Type B pancreatic cell (in vitro differentiated cells): ENCODE results near the gene SNTB2. TPM values are rescaled to one million over a fixed set of nuclear protein-coding genes. Genes with fewer than 3 reads are reported as not detected.

Source experiments
- DNase-seq: peaks from one replicate; pipeline ENCODE4 v3.0.0; 2021; ENCODE audit warnings: mixed read lengths; ENCODE audit not compliant: unreplicated experiment; ENCODE audit errors: extremely low spot score
- H3K27ac Mint-ChIP-seq: 2 replicates; pipeline ENCODE4 v1.8.0; 2021; ENCODE audit warnings: mild to moderate bottlenecking, mixed read lengths
- H3K27me3 Mint-ChIP-seq: 2 replicates; pipeline ENCODE4 v1.8.0; 2021; ENCODE audit warnings: mixed read lengths
- H3K36me3 Mint-ChIP-seq: 2 replicates; pipeline ENCODE4 v1.8.0; 2021; ENCODE audit warnings: mixed read lengths
- H3K4me1 Mint-ChIP-seq: one replicate; pipeline ENCODE4 v1.8.0; 2021; ENCODE audit warnings: mixed read lengths; ENCODE audit not compliant: unreplicated experiment
- H3K4me3 Mint-ChIP-seq: 2 replicates; pipeline ENCODE4 v1.8.0; 2021; ENCODE audit warnings: mild to moderate bottlenecking, mixed read lengths
- H3K9me3 Mint-ChIP-seq: 2 replicates; pipeline ENCODE4 v1.8.0; 2021; ENCODE audit warnings: mixed read lengths
- CTCF ChIP-seq: fragments of 200-600 bp; sonication (generic); conservative IDR thresholded peaks from 2 replicates; pipeline ENCODE4 v1.5.0; 2021; ENCODE audit warnings: antibody characterized with exemption, mild to moderate bottlenecking
- total RNA-seq: library from RNA; stranded (reverse); gene quantifications from 2 replicates; pipeline ENCODE4 v1.2.1, GENCODE V29; 2021; ENCODE audit warnings: low replicate concordance

The SNTB2 gene
- total RNA-seq, 1 donor from 2014 or later: 22.2 TPM

DNA sequence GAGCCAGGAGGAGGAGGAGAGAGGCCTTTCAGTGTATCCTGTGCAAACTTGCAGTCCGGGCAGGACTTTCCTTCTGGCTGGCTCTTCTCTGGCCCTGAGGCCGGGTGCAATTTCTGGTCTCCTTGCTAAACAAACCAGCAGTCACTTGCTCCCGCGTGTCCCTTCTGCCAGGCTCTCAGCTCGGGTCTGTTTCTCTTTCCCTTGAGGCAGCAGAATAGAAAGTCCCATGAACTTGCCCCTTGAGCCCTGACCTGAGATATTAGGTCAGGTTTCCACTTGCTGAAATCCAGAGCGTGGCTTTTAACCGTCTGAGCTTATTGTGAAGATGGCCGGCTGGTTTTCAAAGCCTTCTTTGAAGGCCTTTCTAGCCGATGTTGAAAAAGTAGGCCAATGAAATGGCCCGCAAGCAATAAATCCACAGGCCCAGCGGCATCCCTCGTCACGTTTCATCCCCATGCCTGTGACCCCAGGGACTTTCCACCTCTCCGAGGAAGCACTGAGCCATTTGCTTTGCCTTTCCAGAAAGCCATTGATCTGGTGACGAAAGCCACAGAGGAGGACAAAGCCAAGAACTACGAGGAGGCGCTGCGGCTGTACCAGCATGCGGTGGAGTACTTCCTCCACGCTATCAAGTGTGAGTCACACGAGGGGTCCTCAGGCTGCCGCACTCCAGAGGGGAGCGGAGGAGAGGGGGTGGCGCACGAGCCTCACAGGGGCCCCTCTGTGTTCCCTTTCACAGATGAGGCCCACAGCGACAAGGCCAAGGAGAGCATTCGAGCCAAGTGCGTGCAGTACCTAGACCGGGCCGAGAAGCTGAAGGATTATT is 128.7 kb downstream of the SNTB2 start:
- no peak for TF ChIP-seq CTCF

DNA sequence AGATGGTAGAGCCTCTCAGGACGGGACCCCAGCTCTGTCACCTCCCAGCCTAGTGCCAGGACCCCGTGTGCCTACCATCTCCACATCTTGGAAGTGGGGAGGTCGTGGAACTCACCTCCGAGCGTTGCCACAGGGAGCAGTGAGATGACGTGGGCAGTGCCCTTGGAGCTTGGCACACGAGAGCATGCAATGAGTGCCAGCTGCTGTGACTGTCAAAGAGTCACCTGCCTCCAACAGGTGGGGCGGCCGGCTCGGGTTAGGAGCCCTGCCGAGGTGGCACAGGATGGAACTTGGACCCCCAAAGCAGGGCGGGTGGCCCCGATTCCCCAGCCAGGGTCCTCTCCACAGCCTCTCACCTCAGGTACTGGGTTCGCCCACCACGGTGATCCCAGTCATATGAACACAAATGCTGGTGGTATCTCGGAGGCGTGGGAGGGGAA is 129.7 kb downstream of the SNTB2 start:
- Mint-ChIP-seq H3K27ac (no peak overlapping the region), H3K4me3 (no peak overlapping the region), H3K9me3 (no peaks in the 10 kb centered on the region), H3K36me3 (peaks cover 13% of the 10 kb centered on the region), H3K27me3 (no peaks in the 10 kb centered on the region), H3K4me1 (peaks cover 13% of the 10 kb centered on the region)
- no peak for DNase-seq
- no peak for TF ChIP-seq CTCF

More for the DNA sequence above, 128.7 kb downstream of the SNTB2 start:
- Mint-ChIP-seq H3K4me1 (peaks cover 14% of the 10 kb centered on the region), H3K4me3 (no peak overlapping the region), H3K9me3 (no peaks in the 10 kb centered on the region), H3K27ac (no peak overlapping the region), H3K36me3 (peaks cover 7% of the 10 kb centered on the region), H3K27me3 (no peaks in the 10 kb centered on the region)
- DNase-seq: no peak

DNA sequence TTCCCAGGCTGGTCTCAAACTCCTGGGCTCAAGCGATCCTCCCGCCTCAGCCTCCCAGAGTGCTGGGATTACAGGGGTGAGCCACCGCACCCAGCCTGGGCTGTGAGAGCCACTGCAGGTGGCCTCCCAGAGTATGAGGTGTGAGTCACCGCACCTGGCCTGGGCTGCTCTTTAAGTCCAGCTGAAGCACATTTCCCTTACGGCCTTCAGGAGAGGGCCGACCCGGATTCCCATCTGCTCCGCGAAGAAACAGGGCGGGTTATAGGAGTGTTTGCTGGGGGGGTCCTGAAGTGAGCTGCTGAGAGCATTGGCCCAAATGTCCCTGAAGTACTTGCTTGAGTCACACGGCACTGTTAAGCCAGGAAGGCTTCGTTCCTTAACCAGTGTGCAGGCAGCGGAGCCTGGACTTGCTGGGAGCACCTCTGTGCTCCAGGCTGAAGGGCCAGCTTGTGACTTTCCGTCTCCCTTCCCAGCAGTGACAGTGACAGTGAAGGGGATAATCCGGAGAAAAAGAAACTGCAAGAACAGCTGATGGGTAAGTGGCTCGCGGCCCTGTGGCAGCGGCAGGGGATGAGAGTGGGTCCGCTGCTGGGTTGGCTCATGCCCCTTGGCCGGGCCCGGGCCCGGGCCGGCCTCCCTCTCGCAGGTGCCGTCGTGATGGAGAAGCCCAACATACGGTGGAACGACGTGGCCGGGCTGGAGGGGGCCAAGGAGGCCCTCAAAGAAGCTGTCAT is 131.4 kb downstream of the SNTB2 start:
- no peak for DNase-seq
- no peaks in the 10 kb centered on the region for H3K27me3 Mint-ChIP-seq
- TF ChIP-seq CTCF: no peak
- peaks cover 17% of the 10 kb centered on the region for H3K36me3 Mint-ChIP-seq
- H3K4me1 Mint-ChIP-seq: peaks cover 5% of the 10 kb centered on the region
- H3K9me3 Mint-ChIP-seq: no peaks in the 10 kb centered on the region
- H3K4me3 Mint-ChIP-seq: no peak overlapping the region
- H3K27ac Mint-ChIP-seq: no peak overlapping the region

- Mint-ChIP-seq H3K4me1 (no peaks in the 10 kb centered on the region), H3K36me3 (peaks cover 16% of the 10 kb centered on the region), H3K27me3 (no peaks in the 10 kb centered on the region), H3K9me3 (no peaks in the 10 kb centered on the region), H3K27ac (peak overlapping the region; percentile 23), H3K4me3 (no peak overlapping the region)
- no peak for DNase-seq
- TF ChIP-seq CTCF: no peak
Observed at GRCh38 chr16:69318911-69319289, 131.9 kb downstream of the SNTB2 start.

GRCh38 chr16:69319381-69319780 is 132.4 kb downstream of the SNTB2 start:
- Mint-ChIP-seq H3K36me3 (peaks cover 16% of the 10 kb centered on the region), H3K27ac (peak overlapping the region; percentile 23), H3K4me1 (no peaks in the 10 kb centered on the region), H3K9me3 (no peaks in the 10 kb centered on the region), H3K4me3 (no peak overlapping the region), H3K27me3 (no peaks in the 10 kb centered on the region)
- TF ChIP-seq CTCF: no peak
- no peak for DNase-seq
